ENCODE measurements around the gene CT45A9.
"Not testable (repeated sequence)": the region's sequence is repeated elsewhere in the genome, so short reads cannot be mapped to it uniquely, and the experiment has no call there.

The CT45A9 gene, protein sequence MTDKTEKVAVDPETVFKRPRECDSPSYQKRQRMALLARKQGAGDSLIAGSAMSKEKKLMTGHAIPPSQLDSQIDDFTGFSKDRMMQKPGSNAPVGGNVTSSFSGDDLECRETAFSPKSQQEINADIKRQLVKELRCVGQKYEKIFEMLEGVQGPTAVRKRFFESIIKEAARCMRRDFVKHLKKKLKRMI

DNA sequence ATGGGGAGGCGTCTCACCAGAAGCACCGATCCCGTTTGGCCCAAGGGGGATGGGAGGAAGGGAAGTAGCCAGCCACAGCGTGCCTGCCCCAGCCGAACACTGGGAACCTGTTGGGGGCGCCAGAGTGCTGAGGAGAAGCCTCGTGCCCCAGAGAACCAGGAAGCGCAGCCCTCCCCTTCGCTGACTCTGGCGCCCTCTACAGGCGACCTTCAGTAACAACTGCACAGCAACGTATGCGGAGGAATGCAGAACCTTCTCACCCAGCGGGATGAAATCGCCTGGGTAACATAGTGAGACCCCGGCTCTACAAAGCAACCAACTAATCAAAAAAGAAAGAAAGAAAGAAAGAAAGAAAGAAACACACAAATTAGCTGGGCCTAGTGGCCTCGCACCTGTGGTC, at the start of gene CT45A9:
CT45A9 (minus strand) TSS at position 101 of the 400 bp plus-strand sequence. CDS start 3,751 bp downstream, outside the sequence.
- not testable (repeated sequence) for H3K27ac Mint-ChIP-seq; H3K27me3 Mint-ChIP-seq; H3K4me3 Mint-ChIP-seq; H3K9me3 Mint-ChIP-seq; ATAC-seq; H3K36me3 Mint-ChIP-seq (ENCODE audit: low read depth); DNase-seq; H3K4me1 Mint-ChIP-seq

DNA sequence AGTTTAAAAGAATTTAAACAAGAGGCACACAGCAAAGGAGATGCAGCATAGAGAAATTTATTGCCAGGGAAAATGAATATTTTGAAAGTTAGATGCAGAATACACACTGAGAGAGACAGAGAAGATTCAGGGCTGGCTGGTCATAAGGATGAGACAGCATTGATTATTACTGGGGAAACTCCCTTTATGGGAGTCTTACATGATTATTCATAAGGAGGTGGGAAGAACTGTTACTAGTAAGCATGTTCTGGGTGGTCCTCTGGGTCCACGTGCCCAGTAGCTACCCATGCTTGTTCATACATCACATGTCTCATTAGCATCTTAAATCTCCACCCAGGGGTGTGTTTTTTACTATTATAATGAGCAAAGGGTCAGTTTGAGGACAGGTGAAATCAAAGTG, 48.9 kb upstream of the CT45A9 start:
- not testable (repeated sequence) for H3K4me3 Mint-ChIP-seq; H3K36me3 Mint-ChIP-seq (ENCODE audit: low read depth); ATAC-seq; DNase-seq; H3K4me1 Mint-ChIP-seq; H3K27ac Mint-ChIP-seq; H3K27me3 Mint-ChIP-seq; H3K9me3 Mint-ChIP-seq

DNA sequence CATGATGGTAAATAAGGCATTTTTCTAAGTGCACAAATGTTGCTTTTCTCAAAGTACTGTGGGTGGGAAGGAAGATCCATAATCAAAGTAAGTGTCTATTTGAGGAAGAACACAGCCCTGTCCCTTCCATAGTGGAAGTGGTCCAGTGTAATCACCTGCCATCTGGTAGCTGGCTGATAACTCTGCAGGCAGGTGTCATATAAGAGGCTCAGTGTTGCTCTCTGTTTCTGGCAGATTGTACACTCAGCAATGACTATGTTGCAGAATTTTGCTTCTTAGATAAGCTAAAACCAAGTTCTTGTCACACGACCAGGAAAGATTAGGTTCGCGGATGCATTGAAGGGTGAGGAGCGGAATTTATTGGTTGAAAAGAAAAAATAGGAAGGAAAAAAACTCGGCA, 42.8 kb upstream of the CT45A9 start:
- DNase-seq (no peak), ATAC-seq (no peak)
- Mint-ChIP-seq H3K36me3 (ENCODE audit: low read depth) (no peaks in the 10 kb centered on the region), H3K4me3 (no peak overlapping the region), H3K4me1 (no peaks in the 10 kb centered on the region), H3K27me3 (peaks cover 5% of the 10 kb centered on the region), H3K9me3 (no peaks in the 10 kb centered on the region), H3K27ac (no peak overlapping the region)

DNA sequence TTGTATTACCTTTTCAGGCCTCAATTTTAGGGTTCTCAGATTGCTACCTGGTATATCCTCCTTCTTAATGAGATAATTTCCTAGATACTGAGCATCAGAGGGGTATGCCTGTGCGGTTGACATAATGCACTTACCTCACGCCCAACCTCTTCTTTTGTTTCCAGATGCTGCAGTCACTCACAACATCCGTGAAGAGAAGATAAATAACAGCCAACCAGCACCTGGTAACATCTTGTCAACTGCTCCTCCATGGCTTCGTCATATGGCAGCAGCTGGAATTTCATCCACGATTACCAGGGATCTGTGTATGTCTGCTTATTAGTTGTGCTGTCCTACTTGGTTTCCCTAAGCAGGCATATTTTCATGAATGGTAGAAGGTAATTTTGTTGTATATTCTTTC, 38.6 kb upstream of the CT45A9 start:
- no peak for ATAC-seq
- Mint-ChIP-seq H3K4me1 (no peaks in the 10 kb centered on the region), H3K36me3 (ENCODE audit: low read depth) (no peaks in the 10 kb centered on the region)

DNA sequence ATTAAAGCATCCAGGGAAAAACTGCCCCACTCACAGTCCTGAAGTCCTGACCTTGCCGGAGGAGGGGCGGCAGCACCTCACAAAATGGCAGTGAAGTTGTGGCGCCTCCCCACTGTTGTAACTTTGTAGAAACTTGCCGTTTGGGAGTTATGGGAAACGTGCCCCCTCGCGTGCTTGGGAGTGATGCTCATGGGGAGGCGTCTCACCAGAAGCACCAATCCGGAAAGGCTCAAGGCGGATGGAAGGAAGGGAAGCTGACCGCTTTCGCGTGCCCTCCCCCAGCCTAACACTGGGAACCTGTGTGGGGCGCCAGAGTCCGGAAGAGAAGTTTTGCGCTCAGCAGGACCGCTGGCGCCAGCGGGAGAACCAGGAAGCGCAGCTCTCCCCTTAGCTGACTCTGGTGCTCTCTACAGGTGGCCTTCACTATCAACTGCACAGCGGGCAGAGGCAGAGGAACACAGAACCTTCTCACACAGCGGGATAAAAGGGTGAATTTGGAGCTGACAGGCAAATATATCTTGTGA, 21.7 kb upstream of the CT45A9 start, which contains the start of the genes CT45A10 and SAGE1:
CT45A10 (minus strand) TSS at position 151 of the 524 bp plus-strand sequence. CDS start 8,100 bp downstream, outside the sequence.
SAGE1 (plus strand) TSS at position 423 of the 524 bp plus-strand sequence. CDS start 2,527 bp downstream, outside the sequence.
- Mint-ChIP-seq H3K9me3 (no peaks in the 10 kb centered on the region), H3K36me3 (ENCODE audit: low read depth) (no peaks in the 10 kb centered on the region), H3K27ac (no peak within 1 kb of the TSS), H3K27me3 (no peaks in the 10 kb centered on the region), H3K4me1 (no peaks in the 10 kb centered on the region), H3K4me3 (no peak within 1 kb of the TSS)
- ATAC-seq (no peak), DNase-seq (no peak)

More for the DNA sequence above, 38.6 kb upstream of the CT45A9 start:
- no peak for DNase-seq
- Mint-ChIP-seq H3K27me3 (peaks cover 5% of the 10 kb centered on the region), H3K27ac (no peak overlapping the region), H3K9me3 (no peaks in the 10 kb centered on the region), H3K4me3 (no peak overlapping the region)

DNA sequence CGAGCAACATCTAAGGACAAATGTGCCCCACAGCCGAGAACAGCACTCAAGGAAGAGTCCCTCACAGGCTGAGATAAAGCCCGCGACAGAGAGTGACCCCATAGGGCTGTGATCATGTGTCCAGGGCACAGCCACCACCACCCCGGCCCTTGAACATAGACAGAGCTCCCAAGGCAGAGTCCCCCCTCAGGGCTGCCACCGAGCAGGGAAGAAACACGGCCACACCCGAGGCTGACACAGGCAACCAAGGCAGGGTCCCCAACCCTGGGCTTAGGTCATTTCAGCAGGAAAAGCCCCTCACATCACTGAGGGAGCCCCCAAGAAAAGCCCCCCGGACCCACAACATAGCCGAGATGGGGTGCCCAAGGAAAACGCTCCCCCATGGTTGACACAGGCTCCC, 21.2 kb upstream of the CT45A9 start:
- DNase-seq (no peak), ATAC-seq (no peak)
- Mint-ChIP-seq H3K9me3 (no peaks in the 10 kb centered on the region), H3K36me3 (ENCODE audit: low read depth) (no peaks in the 10 kb centered on the region), H3K4me1 (no peaks in the 10 kb centered on the region), H3K27me3 (no peaks in the 10 kb centered on the region), H3K27ac (no peak overlapping the region), H3K4me3 (no peak overlapping the region)

DNA sequence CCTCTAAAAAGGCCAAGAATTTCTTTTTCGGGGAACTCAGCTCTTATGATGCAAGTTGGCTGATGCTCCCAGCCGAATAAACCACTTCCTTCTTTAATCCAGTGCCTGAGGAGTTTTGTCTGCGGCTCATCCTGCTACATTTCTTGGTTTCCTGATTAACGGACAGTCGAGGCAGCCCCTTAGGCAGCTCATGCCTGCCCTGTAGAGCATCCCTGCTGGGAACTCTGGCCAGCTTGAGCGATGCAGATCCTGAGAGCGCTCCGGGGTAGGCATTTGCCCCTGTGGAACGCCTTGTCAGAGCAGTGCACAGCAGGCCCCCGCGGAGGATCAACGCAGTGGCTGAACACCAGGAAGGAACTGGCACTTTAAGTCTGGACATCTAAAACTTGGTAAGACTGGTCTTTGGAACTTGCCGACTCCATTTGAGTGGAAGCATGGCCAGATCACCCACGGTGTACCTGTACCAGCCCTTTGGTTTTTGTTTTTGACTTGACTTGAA, 18.5 kb upstream of the CT45A9 start:
- DNase-seq (no peak), ATAC-seq (no peak)
- no peak overlapping the region for H3K4me3 Mint-ChIP-seq
- H3K27ac Mint-ChIP-seq, result no peak overlapping the region
- H3K27me3 Mint-ChIP-seq, result no peaks in the 10 kb centered on the region
- no peaks in the 10 kb centered on the region for H3K9me3 Mint-ChIP-seq
- no peaks in the 10 kb centered on the region for H3K36me3 Mint-ChIP-seq (ENCODE audit: low read depth)
- H3K4me1 Mint-ChIP-seq, result no peaks in the 10 kb centered on the region

DNA sequence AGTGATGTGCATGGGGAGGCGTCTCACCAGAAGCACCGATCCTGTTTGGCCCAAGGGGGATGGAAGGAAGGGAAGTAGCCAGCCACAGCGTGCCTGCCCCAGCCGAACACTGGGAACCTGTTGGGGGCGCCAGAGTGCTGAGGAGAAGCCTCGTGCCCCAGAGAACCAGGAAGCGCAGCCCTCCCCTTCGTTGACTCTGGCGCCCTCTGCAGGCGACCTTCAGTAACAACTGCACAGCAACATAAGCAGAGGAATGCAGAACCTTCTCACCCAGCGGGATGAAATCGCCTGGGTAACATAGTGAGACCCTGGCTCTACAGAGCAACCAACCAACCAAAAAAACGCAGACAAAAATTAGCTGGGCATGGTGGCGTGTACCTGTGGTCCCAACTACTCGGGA, 17.4 kb upstream of the CT45A9 start:
- not testable (repeated sequence) for H3K9me3 Mint-ChIP-seq; ATAC-seq; H3K27ac Mint-ChIP-seq; H3K27me3 Mint-ChIP-seq; H3K36me3 Mint-ChIP-seq (ENCODE audit: low read depth); H3K4me3 Mint-ChIP-seq; H3K4me1 Mint-ChIP-seq
- DNase-seq, result peak; percentile 50

DNA sequence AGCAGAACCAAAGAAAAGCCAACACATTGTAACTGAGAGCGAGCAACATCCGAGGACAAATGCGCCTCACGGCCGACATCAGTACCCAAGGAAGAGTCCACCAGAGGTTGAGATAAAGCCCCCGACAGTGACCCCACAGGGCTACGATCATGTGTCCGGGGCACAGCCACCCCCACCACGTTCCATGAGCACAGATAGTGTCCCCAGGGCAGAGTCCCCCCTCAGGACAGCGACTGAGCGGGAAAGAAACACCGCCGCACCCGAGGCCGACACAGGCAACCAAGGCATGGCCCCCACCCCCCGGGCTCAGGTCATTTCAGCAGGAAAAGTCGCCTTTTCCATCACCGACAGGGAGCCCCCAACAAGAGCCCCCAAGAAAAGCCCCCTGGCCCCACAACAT, 16.6 kb upstream of the CT45A9 start:
- ATAC-seq; H3K9me3 Mint-ChIP-seq; H3K4me1 Mint-ChIP-seq; DNase-seq; H3K36me3 Mint-ChIP-seq (ENCODE audit: low read depth); H3K4me3 Mint-ChIP-seq; H3K27me3 Mint-ChIP-seq; H3K27ac Mint-ChIP-seq: not testable (repeated sequence)

DNA sequence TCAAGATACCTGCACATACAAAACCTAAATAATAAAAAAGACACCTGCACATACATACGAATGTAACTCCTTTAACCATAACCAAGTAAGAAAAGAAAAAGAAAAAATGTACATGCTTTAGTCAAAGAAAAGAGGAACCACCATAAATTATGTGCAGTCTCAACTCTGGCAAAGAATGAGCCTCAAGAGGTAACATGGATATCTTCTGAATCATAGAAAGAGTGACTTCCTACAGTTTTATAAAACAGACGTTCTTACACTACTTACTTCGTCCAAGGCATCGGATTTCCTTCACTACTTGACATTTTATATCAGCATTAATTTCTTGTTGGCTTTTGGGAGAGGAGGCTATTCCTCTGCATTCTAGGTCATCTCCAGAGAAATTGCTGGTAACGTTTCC, 11.1 kb upstream of the CT45A9 start:
- H3K36me3 Mint-ChIP-seq (ENCODE audit: low read depth), result not testable (repeated sequence)

DNA sequence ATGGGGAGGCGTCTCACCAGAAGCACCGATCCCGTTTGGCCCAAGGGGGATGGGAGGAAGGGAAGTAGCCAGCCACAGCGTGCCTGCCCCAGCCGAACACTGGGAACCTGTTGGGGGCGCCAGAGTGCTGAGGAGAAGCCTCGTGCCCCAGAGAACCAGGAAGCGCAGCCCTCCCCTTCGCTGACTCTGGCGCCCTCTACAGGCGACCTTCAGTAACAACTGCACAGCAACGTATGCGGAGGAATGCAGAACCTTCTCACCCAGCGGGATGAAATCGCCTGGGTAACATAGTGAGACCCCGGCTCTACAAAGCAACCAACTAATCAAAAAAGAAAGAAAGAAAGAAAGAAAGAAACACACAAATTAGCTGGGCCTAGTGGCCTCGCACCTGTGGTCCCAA, 17.2 kb downstream of the CT45A9 start, which contains the start of gene CT45A8:
CT45A8 (minus strand) TSS at position 101 of the 400 bp plus-strand sequence. CDS start 3,755 bp downstream, outside the sequence.
- not testable (repeated sequence) for H3K9me3 Mint-ChIP-seq; H3K4me3 Mint-ChIP-seq; H3K27ac Mint-ChIP-seq; DNase-seq; ATAC-seq; H3K27me3 Mint-ChIP-seq; H3K36me3 Mint-ChIP-seq (ENCODE audit: low read depth); H3K4me1 Mint-ChIP-seq

More for the DNA sequence above, 11.1 kb upstream of the CT45A9 start:
- H3K27ac Mint-ChIP-seq, H3K9me3 Mint-ChIP-seq, H3K4me1 Mint-ChIP-seq, ATAC-seq, DNase-seq, H3K4me3 Mint-ChIP-seq, H3K27me3 Mint-ChIP-seq: not testable (repeated sequence)

DNA sequence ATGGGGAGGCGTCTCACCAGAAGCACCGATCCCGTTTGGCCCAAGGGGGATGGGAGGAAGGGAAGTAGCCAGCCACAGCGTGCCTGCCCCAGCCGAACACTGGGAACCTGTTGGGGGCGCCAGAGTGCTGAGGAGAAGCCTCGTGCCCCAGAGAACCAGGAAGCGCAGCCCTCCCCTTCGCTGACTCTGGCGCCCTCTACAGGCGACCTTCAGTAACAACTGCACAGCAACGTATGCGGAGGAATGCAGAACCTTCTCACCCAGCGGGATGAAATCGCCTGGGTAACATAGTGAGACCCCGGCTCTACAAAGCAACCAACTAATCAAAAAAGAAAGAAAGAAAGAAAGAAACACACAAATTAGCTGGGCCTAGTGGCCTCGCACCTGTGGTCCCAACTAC, 34.4 kb downstream of the CT45A9 start, which contains the start of gene CT45A7:
CT45A7 (minus strand) TSS at position 101 of the 400 bp plus-strand sequence. CDS start 3,747 bp downstream, outside the sequence.
- not testable (repeated sequence) for ATAC-seq; H3K36me3 Mint-ChIP-seq (ENCODE audit: low read depth); H3K4me3 Mint-ChIP-seq; DNase-seq; H3K27me3 Mint-ChIP-seq; H3K27ac Mint-ChIP-seq; H3K9me3 Mint-ChIP-seq; H3K4me1 Mint-ChIP-seq

DNA sequence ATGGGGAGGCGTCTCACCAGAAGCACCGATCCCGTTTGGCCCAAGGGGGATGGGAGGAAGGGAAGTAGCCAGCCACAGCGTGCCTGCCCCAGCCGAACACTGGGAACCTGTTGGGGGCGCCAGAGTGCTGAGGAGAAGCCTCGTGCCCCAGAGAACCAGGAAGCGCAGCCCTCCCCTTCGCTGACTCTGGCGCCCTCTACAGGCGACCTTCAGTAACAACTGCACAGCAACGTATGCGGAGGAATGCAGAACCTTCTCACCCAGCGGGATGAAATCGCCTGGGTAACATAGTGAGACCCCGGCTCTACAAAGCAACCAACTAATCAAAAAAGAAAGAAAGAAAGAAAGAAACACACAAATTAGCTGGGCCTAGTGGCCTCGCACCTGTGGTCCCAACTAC, 51.7 kb downstream of the CT45A9 start, which contains the start of gene CT45A2:
CT45A2 (minus strand) TSS at position 101 of the 400 bp plus-strand sequence. CDS start 3,747 bp downstream, outside the sequence.
- ATAC-seq; H3K36me3 Mint-ChIP-seq (ENCODE audit: low read depth); H3K27ac Mint-ChIP-seq; H3K9me3 Mint-ChIP-seq; H3K27me3 Mint-ChIP-seq; DNase-seq; H3K4me1 Mint-ChIP-seq; H3K4me3 Mint-ChIP-seq: not testable (repeated sequence)

All from activated naive CD8-positive, alpha-beta T cell treated with anti-CD3 and anti-CD28 coated beads, Interleukin-2, amount 50 U/mL, for 24 hours (primary cell).